ENCODE data around the gene NARS2.
A peak's percentile ranks its signal among the peaks of the same experiment; 100 is the strongest.

NARS2 gene

DNA sequence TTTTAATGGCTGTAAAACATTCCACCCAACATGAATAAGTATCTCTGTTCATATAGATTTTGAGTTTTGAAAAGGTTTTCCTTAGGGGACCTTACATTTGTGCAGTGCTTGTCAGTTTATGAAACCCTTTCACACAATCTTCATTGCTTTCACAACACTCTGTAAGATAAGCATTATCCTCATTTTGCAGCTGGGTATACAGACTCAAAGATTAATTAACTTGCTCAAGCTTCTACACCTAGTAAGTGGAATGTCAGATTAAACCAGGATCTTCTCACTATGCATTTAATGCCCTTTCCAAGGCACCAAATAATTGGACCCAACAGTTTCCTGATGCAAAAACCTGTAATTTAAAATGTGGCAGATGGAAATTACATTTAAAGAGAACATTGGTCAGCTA, 145.5 kb downstream of the NARS2 start:
- H3K36me3 ChIP-seq (ENCODE audit: control insufficient read depth in 1 of 2, insufficient read depth in 2 of 2, low read length in 2 of 2) = no peaks in the 10 kb centered on the region
- no peaks in the 10 kb centered on the region for H3K9me3 ChIP-seq (ENCODE audit: control insufficient read depth in 1 of 2, low read length in 2 of 2)
- H3K27me3 ChIP-seq (ENCODE audit: low read depth, low read length) = no peaks in the 10 kb centered on the region
- H3K4me3 ChIP-seq (ENCODE audit: low read depth in 1 of 2, low read length in 2 of 2) = no peak overlapping the region
- peaks cover 5 to 8% of the 10 kb centered on the region in 2 donors for H3K4me1 ChIP-seq (ENCODE audit: control insufficient read depth in 1 of 2, insufficient read depth in 2 of 2, low read length in 2 of 2)
- no peak overlapping the region for H3K27ac ChIP-seq (ENCODE audit: low read length)

DNA sequence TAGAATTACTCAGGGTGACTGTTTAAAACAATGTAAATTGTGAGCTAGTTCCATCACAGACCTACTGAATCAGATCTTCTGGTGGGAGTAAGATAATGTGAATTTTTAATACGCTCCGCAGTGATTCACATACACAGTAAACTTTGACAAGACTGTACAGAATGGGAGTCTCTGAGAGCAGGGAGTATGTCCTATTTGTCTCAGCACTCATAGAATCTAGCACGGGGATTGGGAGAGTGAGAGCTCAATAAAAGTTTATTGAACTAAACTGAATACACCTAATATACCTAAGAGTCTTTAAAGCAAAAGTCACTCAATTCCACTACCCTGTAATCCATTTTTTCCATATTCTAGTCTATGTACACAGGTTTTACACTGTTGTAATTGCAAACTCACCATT, 145.9 kb downstream of the NARS2 start:
- Histone ChIP-seq H3K4me1 (ENCODE audit: control insufficient read depth in 1 of 2, insufficient read depth in 2 of 2, low read length in 2 of 2) (peaks cover 5 to 8% of the 10 kb centered on the region in 2 donors), H3K9me3 (ENCODE audit: control insufficient read depth in 1 of 2, low read length in 2 of 2) (no peaks in the 10 kb centered on the region), H3K27ac (ENCODE audit: low read length) (no peak overlapping the region), H3K36me3 (ENCODE audit: control insufficient read depth in 1 of 2, insufficient read depth in 2 of 2, low read length in 2 of 2) (no peaks in the 10 kb centered on the region), H3K4me3 (ENCODE audit: low read depth in 1 of 2, low read length in 2 of 2) (no peak overlapping the region), H3K27me3 (ENCODE audit: low read depth, low read length) (no peaks in the 10 kb centered on the region)

GRCh38 chr11:78428266-78428636, 146.4 kb downstream of the NARS2 start:
- Histone ChIP-seq H3K27ac (ENCODE audit: low read length) (no peak overlapping the region), H3K9me3 (ENCODE audit: control insufficient read depth in 1 of 2, low read length in 2 of 2) (no peaks in the 10 kb centered on the region), H3K27me3 (ENCODE audit: low read depth, low read length) (no peaks in the 10 kb centered on the region), H3K4me3 (ENCODE audit: low read depth in 1 of 2, low read length in 2 of 2) (no peak overlapping the region), H3K4me1 (ENCODE audit: control insufficient read depth in 1 of 2, insufficient read depth in 2 of 2, low read length in 2 of 2) (peaks cover 5 to 8% of the 10 kb centered on the region in 2 donors), H3K36me3 (ENCODE audit: control insufficient read depth in 1 of 2, insufficient read depth in 2 of 2, low read length in 2 of 2) (no peaks in the 10 kb centered on the region)

DNA sequence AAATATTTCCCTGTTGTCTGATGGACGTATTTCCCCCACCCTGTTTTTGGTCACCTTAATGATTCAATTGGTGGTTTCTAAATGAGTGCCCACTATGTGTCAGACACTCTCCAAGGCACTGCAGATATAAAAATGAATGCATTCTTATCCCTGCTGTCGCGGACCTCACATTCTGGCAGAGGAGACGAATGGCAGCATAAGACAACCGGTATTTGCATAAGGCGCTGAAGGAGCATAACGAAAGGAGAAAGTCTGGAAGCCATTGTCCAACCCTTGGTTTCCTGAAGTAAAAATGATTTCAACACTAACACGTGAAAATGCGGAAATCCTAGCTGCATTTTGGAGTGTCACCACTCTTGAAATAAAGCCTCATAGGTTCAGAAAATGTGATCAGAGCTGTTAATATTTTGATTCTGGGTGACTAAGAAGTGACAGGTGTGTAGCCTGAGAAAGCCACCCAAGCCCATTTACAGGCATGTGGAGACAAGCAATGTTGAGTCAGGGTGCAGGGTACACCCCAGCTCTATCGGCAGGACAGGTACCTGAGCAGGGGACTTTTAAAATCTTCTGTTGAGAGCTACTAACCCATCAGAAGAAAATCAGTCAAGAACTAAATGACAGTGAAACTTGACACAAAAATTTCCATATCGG, 146.9 kb downstream of the NARS2 start:
- Histone ChIP-seq H3K27me3 (ENCODE audit: low read depth, low read length) (no peaks in the 10 kb centered on the region), H3K4me3 (ENCODE audit: low read depth in 1 of 2, low read length in 2 of 2) (no peak overlapping the region), H3K9me3 (ENCODE audit: control insufficient read depth in 1 of 2, low read length in 2 of 2) (no peaks in the 10 kb centered on the region), H3K27ac (ENCODE audit: low read length) (no peak overlapping the region), H3K36me3 (ENCODE audit: control insufficient read depth in 1 of 2, insufficient read depth in 2 of 2, low read length in 2 of 2) (no peaks in the 10 kb centered on the region), H3K4me1 (ENCODE audit: control insufficient read depth in 1 of 2, insufficient read depth in 2 of 2, low read length in 2 of 2) (peaks cover 5 to 8% of the 10 kb centered on the region in 2 donors)

DNA sequence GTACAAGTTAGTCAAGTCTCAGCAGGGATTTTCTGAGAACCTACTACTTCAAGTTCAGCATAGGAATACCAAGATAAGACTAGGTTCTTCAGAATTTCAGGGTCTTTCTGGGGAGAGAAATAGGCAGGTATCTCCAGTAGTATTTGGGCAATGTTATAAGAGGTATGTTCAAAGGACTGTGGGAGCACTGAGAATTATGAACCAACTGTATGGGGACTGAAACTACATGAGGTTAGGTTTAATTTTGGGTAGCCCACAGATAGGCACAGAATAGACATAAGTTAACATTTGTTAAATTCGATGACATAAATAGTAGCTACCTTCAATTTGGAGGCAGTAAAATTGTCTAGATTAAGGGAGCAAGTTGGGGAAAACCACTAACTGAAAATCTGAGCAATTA, 147.8 kb downstream of the NARS2 start:
- Histone ChIP-seq H3K27me3 (ENCODE audit: low read depth, low read length) (no peaks in the 10 kb centered on the region), H3K9me3 (ENCODE audit: control insufficient read depth in 1 of 2, low read length in 2 of 2) (no peaks in the 10 kb centered on the region), H3K27ac (ENCODE audit: low read length) (no peak overlapping the region), H3K36me3 (ENCODE audit: control insufficient read depth in 1 of 2, insufficient read depth in 2 of 2, low read length in 2 of 2) (no peaks in the 10 kb centered on the region), H3K4me1 (ENCODE audit: control insufficient read depth in 1 of 2, insufficient read depth in 2 of 2, low read length in 2 of 2) (peaks cover 5 to 8% of the 10 kb centered on the region in 2 donors), H3K4me3 (ENCODE audit: low read depth in 1 of 2, low read length in 2 of 2) (no peak overlapping the region)

DNA sequence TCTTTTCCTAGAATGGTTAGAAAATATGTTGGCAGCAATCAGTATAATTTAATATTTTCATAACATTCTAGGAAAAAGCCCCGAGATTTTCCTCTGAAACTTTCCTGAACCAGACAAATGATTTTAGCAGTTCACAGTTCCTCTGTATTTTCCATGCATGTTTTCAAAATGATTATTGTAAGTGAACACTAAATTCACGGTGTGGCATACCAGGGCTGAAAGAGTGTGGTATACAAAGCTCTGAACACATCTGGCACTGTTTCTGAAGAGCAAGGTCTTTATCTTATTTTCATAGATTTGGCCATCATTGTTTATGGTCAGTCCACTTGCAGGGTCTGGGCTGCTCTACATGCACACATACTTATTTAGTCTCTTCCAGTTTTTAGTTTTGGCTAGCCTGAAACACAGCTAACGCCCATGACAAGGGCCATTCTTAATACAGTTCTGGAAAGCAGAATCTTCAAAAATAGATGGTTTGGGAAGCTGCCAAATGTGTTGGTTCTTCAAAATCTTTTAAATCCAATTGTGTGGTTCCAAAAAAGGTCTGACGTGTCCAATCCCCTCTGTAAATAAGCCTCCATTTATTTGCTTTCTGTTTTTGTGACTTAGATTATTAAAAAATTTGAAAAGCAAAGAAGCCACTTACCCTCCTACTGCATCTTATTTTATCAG, 149.1 kb downstream of the NARS2 start:
- H3K36me3 ChIP-seq (ENCODE audit: control insufficient read depth in 1 of 2, insufficient read depth in 2 of 2, low read length in 2 of 2) = no peaks in the 10 kb centered on the region
- H3K4me1 ChIP-seq (ENCODE audit: control insufficient read depth in 1 of 2, insufficient read depth in 2 of 2, low read length in 2 of 2) = peaks cover 8 to 13% of the 10 kb centered on the region in 2 donors
- H3K27ac ChIP-seq (ENCODE audit: low read length) = no peak overlapping the region
- no peak overlapping the region for H3K4me3 ChIP-seq (ENCODE audit: low read depth in 1 of 2, low read length in 2 of 2)
- H3K27me3 ChIP-seq (ENCODE audit: low read depth, low read length) = no peaks in the 10 kb centered on the region
- no peaks in the 10 kb centered on the region for H3K9me3 ChIP-seq (ENCODE audit: control insufficient read depth in 1 of 2, low read length in 2 of 2)

DNA sequence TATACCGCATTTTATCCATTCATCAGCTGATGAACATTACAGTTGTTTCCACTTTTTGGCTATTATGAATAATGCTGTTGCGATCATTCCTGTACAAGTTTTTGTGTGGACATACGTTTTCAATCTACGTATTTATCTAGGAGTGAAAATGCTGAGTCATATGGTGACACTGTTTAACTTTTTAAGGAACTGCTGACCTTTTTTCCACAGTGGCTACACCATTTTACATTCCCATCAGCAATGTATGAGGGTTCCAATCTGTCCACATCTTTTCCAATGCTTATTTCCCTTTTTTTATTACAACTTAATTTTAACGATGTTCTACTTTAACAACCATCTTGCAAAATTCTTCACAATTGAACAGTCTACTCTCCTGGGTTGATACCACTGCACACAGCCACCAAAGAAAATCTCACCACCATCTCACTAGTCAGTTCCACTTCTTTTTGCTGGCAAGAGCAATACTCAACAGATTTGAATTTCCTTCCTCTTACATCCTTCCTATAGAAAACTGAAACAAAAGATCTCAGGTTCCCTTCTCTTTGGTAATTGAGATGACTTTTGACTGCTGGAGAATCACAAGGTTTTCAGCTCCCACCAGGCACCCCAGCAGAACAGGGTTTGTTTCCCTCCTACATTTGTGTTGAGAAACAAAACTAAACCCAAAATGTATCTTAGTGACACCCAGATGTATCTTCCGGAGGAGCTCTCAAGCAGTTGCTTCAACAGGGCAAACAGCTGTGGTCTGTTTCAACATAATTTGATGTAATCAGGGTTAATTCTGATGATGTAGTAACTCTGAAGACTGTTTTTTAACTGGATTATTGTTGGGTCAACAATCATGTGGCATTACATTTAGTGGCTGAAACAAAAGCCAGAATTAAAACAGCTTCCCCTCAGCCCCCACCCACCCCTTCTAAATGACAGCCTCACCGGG, 150.1 kb downstream of the NARS2 start:
- Histone ChIP-seq H3K27me3 (ENCODE audit: low read depth, low read length) (no peaks in the 10 kb centered on the region), H3K4me3 (ENCODE audit: low read depth in 1 of 2, low read length in 2 of 2) (no peak overlapping the region), H3K27ac (ENCODE audit: low read length) (peak overlapping the region; percentile 53)

DNA sequence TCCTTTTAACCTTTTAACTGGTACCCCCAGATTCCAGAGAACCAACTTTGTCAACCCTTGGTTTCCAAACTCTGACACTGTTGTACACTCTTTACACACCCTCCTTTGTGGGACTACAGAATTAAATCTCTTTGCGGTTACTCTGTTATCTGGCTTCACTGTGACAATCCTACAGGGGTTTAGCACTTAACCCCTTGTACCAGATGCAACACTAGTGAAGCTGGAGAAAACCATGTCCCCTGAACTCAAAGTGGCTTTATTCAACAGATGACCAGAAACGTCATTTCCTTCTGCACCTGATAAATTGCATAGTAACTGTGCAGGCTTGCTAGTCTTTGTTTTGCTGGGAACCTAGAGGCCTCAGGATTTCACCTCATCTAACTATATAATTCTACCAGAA, 151.4 kb downstream of the NARS2 start:
- H3K4me3 ChIP-seq (ENCODE audit: low read depth in 1 of 2, low read length in 2 of 2) = no peak overlapping the region
- H3K36me3 ChIP-seq (ENCODE audit: control insufficient read depth in 1 of 2, insufficient read depth in 2 of 2, low read length in 2 of 2) = no peaks in the 10 kb centered on the region
- no peaks in the 10 kb centered on the region for H3K27me3 ChIP-seq (ENCODE audit: low read depth, low read length)
- H3K4me1 ChIP-seq (ENCODE audit: control insufficient read depth in 1 of 2, insufficient read depth in 2 of 2, low read length in 2 of 2) = peaks cover 17 to 36% of the 10 kb centered on the region in 2 donors
- H3K9me3 ChIP-seq (ENCODE audit: control insufficient read depth in 1 of 2, low read length in 2 of 2) = no peaks in the 10 kb centered on the region
- no peak overlapping the region for H3K27ac ChIP-seq (ENCODE audit: low read length)

More for the DNA sequence above, 150.1 kb downstream of the NARS2 start:
- H3K9me3 ChIP-seq (ENCODE audit: control insufficient read depth in 1 of 2, low read length in 2 of 2) = no peaks in the 10 kb centered on the region
- no peaks in the 10 kb centered on the region for H3K36me3 ChIP-seq (ENCODE audit: control insufficient read depth in 1 of 2, insufficient read depth in 2 of 2, low read length in 2 of 2)
- H3K4me1 ChIP-seq (ENCODE audit: control insufficient read depth in 1 of 2, insufficient read depth in 2 of 2, low read length in 2 of 2) = peaks cover 15 to 23% of the 10 kb centered on the region in 2 donors

DNA sequence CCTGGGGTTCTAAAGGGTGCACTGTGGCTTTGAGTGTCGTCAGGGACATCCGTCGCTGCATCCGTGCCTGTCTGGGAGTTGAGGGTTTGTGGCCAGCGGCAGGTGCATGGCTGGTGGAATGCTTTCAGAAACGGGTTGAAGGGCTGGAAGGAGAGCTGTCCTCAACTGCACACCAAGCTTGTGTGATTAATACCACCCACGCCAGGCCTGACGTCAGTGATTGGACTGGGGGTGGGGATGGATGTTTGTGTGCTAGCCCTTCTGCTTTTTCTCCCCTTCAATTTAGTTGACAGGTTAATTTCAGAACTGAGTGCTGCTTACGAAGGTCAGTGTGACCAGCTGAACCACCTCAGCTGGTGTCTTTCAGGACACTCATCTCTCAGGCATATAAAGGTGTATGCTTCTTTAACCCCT, 153.9 kb downstream of the NARS2 start:
- H3K36me3 ChIP-seq (ENCODE audit: control insufficient read depth in 1 of 2, insufficient read depth in 2 of 2, low read length in 2 of 2) = no peaks in the 10 kb centered on the region
- H3K27ac ChIP-seq (ENCODE audit: low read length) = peak overlapping the region; percentile 27
- H3K4me1 ChIP-seq (ENCODE audit: control insufficient read depth in 1 of 2, insufficient read depth in 2 of 2, low read length in 2 of 2) = peaks cover 17 to 37% of the 10 kb centered on the region in 2 donors
- H3K27me3 ChIP-seq (ENCODE audit: low read depth, low read length) = no peaks in the 10 kb centered on the region
- H3K4me3 ChIP-seq (ENCODE audit: low read depth in 1 of 2, low read length in 2 of 2) = peak overlapping the region in 1 of 2 donors; percentile 8
- H3K9me3 ChIP-seq (ENCODE audit: control insufficient read depth in 1 of 2, low read length in 2 of 2) = no peaks in the 10 kb centered on the region

DNA sequence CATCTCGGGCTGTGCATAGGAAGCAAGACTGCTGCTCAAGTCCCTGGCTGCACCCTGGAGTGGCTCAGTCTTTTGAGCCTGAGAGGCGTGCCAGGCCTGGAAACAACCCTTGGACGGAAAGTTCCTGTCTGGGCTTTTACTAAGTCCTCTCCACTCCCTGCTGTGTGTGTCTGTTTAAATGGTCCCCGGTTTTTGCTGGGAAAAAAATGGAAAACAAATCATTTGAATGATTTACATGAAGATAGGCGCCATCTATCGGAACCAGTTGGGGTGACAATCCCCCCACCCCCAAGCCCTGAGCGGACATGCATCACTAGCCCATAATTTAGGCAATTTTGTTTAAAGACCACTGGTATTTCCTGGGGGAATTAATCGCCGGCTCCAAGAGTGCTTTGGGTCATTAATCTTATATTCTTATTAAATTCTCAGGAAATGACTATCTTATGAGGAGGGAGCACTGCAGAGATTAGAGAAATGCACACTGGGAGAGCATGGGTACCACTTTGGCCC, 154.4 kb downstream of the NARS2 start:
- Histone ChIP-seq H3K9me3 (ENCODE audit: control insufficient read depth in 1 of 2, low read length in 2 of 2) (no peaks in the 10 kb centered on the region), H3K4me3 (ENCODE audit: low read depth in 1 of 2, low read length in 2 of 2) (peak overlapping the region in 1 of 2 donors; percentile 14), H3K27me3 (ENCODE audit: low read depth, low read length) (no peaks in the 10 kb centered on the region), H3K27ac (ENCODE audit: low read length) (peak overlapping the region; percentile 27), H3K36me3 (ENCODE audit: control insufficient read depth in 1 of 2, insufficient read depth in 2 of 2, low read length in 2 of 2) (no peaks in the 10 kb centered on the region), H3K4me1 (ENCODE audit: control insufficient read depth in 1 of 2, insufficient read depth in 2 of 2, low read length in 2 of 2) (peaks cover 21 to 37% of the 10 kb centered on the region in 2 donors)

GRCh38 chr11:78419327-78419726, 155.3 kb downstream of the NARS2 start:
- Histone ChIP-seq H3K9me3 (ENCODE audit: control insufficient read depth in 1 of 2, low read length in 2 of 2) (no peaks in the 10 kb centered on the region), H3K27ac (ENCODE audit: low read length) (peak overlapping the region; percentile 68), H3K27me3 (ENCODE audit: low read depth, low read length) (no peaks in the 10 kb centered on the region), H3K36me3 (ENCODE audit: control insufficient read depth in 1 of 2, insufficient read depth in 2 of 2, low read length in 2 of 2) (no peaks in the 10 kb centered on the region), H3K4me1 (ENCODE audit: control insufficient read depth in 1 of 2, insufficient read depth in 2 of 2, low read length in 2 of 2) (peaks cover 16 to 29% of the 10 kb centered on the region in 2 donors), H3K4me3 (ENCODE audit: low read depth in 1 of 2, low read length in 2 of 2) (peak overlapping the region in 1 of 2 donors; percentile 71)
